GM18502 (cell line): Measurements from ENCODE around the gene SPATA3.
"Not testable (repeated sequence)": the region's sequence is repeated elsewhere in the genome, so short reads cannot be mapped to it uniquely, and the experiment has no call there.

Experiments
- ATAC-seq: cut with Tn5 transposase; IDR thresholded peaks from one replicate; pipeline ENCODE4 v1.9.1; 2021; ENCODE audit warnings: mild to moderate bottlenecking; ENCODE audit not compliant: unreplicated experiment, poor library complexity

Gene SPATA3

DNA sequence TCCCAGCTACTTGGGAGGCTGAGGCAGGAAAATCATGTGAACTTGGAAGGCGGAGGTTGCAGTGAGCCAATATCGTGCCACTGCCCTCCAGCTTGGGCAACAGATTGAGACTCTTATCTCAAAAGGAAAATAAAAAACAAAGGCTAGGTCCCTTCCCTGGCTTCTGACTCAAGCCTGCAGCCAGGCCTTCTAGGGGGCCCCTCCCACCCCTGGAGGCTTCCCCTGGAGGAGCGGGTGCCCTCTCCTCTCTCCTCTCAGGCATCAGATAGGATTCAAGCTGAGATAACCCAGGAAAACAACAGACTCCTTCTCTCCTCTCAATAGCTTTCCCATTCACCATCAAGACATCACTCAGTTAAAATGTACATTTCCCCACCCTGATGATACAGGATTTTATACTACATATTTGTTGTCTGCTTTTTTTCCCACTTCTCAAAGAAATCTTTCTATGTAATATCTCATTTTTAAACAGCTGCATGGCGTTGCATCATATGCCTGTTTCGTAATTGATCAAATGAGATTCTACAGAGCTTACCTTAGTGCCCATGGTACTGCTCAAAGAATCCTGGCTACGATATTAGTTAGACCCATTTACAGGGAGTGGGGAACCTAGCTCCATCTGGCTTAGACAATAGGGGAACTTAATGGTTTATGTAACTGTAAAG is 20.8 kb downstream of the SPATA3 start:
- no peak for ATAC-seq

DNA sequence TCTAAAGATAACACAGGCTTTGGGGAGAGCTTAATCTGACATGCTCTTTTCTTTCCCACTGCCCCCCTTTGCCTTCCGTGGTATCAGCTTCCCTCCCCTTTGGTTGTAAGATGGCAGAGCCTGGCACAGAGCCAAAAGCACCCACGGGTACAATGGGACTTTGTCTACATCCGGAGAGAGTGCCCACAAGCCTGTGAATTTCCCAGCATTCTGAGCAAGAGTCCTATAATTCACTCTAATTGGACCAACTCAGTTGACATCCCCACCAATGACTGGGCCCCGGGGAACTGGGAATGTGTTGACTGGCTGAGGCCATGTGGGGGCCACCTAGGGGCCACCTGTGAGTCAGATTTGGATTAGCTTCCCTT is 21.3 kb downstream of the SPATA3 start:
- ATAC-seq = no peak

DNA sequence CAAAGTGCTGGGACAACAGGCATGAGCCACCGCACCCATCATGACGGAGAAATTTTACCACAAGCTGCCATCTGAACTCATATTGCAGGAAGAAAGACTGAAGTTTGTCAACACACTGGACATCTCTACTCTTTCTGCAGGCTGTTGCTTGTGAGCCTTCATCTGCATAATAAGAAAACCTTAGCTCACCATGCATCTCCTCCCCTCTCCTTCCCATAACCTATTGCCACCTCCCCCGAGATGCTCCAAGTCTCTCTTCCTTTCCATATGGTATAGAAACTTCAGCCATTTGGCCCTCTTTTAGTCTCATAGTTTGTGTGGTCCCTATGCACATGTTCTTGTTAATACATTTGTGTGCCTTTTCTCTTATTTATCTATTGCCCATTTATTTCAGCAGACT is 22.3 kb downstream of the SPATA3 start:
- no peak for ATAC-seq

DNA sequence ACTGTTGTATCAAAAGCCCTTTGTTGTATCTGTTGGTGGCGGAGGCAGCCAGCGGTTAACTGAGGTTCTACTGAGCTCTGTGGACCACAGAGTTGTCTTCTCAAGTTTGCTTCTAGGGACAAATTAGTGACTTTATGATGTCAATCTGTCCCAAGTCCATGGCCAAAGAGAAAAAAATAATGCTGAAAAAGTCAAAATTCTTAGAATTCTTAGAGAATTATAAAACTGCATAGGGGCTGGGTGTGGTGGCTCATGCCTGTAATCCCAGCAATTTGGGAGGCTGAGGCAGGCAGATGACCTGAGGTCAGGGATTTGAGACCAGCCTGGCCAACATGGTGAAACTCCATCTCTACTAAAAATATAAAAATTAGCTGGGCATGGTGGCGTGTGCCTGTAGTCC is 29.1 kb downstream of the SPATA3 start:
- not testable (repeated sequence) for ATAC-seq

DNA sequence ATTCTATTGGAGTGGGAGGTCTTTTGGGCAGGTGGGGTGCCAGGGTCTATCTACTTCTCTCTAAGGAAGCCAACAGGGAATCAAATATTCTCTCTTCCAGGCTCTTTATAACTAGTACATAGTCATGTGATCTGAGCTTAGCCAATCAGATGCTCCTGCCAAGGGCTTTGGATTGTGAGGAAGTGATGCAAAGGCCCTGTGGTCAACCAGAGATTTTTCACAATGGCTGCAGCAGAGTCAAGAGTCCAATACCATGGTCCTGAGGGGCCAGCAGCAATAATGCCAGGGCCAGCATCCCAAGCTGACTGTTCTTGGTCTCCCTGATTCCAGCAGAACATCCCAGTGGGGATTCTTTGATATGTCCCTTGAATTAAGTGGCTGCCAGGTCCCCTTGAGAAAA is 33.0 kb downstream of the SPATA3 start:
- no peak for ATAC-seq

DNA sequence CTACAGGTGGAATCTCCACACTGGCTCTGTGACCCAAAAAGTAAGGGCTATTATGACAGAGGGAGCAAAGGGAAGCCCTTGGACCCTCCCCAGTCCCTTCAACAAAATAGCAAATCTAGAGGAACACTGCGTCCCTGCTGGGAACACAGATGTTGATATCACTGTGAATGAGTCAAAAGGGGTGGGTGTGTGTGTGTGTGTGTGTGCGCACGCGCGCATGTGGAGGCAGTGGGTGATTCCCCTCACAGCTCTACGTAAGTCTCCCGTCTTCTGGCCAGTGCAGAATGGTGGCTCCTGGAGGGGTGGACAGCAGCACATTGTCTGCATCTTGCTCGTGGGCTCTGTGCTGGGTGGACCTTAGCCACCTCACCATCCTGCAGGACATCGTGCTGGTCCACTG is 33.6 kb downstream of the SPATA3 start:
- no peak for ATAC-seq

DNA sequence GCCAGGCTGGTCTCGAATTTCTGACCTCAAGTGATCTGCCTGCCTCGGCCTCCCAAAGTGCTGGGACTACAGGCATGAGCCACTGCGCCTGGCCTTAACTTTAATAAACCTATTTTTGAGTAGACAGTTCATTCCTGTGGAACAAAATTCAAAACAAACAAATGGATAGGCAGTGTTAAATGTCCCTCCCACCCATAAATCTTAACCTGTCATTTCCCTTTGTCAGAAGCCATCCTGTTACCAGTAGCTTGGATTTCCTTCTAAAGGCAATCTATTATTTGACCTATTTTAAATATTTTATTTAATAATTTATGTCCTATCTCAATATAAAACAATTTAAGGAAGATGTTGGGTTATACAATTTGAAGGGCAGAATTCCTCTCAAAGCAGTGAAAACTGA is 34.8 kb downstream of the SPATA3 start:
- no peak for ATAC-seq

DNA sequence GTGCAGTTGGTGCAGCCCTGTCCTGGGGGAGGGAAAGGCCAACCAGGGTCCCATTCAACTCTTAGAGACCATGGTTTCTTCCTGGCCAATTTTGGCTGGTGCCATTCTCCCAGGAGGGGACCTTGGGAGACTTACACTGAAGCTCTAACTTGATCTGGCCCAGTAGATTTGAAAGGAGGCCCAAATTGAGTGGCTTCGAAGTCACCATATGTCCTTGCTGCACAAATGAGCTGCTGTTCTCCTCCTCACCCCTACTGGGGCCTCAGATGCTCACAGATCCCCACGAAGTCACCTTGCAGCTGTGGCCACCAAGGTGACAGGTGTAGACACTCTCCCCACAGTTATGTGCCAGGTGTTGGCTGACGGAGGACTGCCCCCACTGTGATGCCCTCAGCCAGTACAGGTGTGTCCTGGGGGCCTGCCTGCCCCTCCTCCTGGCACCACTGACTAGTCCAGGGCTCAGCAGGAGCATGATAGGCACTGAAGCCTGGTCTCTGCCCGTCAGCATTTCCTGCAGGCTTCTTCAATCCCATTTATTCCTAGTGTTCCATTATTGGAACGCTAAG is 36.7 kb downstream of the SPATA3 start:
- no peak for ATAC-seq

DNA sequence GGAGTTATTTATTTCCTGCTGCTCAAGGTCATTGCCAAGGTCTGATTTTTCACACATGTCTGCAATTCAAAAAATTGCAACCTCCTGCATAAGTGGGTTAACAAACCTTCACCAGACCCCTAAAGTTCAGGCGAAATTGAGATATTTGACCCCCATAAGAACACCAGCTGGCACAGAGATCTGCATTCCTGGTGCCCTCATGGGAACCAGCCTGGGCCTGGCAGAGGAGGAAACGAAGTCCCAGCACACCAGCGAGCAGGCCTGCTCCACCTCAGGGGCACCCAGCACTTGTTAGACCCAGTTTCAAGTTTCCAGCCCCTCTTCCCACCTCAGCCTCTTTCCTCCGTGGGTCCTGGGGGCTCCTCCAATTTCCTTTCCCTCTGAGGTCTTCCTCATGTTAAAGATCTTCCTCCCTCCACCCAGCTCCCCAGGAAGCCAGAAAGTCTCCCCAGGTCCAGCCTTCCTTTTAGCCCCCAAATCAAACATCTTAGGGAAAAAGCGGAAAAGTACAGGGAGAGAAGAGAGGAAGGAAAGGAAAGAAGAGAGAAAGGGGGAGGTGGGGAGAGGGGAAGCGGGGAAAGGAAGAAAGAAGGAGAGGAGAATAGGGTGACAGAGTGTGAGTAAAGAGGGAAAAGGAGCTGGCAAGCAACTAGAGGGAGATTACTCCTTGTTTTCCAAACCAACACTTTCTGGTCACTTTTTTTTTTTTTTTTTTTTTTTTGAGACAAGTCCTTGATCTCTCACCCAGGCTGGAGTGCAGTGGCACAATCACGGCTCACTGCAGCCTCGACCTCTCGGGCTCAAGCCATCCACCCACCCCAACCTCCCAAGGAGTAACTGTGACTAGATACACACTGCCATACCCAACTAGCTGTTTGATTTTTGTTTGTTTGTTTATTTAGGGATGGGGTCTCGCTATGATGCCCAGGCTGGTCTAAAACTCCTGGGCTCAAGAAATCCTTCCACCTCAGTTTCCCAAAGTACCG is 37.5 kb downstream of the SPATA3 start:
- no peak for ATAC-seq

DNA sequence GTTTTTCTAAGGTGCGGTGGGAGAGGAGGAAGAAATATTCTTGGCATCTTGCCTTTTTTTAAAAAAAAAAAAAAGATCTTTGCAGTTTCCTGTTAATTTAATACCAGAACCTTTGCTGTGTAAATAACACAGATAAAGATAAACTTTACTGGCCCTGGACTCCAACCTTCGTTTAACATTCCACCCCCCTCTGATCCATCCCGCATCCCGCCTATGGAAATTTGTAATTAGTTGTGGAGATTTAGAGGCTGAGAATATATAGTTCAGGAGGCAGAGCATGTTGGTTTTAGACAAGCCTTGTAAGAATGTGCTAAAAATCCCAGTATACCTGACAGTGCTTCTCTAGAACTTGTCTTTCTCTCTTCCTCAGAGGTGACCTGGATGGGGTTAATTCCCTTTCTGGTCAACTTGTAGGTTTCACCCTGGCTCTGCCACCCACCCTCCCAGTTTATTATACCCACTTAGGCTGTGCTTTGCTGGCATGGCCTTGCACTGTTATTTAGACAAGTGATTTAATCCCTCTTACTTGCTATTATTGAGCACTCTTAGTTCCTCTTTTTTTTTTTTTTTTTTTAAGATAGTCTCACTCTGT is 38.5 kb downstream of the SPATA3 start:
- no peak for ATAC-seq

DNA sequence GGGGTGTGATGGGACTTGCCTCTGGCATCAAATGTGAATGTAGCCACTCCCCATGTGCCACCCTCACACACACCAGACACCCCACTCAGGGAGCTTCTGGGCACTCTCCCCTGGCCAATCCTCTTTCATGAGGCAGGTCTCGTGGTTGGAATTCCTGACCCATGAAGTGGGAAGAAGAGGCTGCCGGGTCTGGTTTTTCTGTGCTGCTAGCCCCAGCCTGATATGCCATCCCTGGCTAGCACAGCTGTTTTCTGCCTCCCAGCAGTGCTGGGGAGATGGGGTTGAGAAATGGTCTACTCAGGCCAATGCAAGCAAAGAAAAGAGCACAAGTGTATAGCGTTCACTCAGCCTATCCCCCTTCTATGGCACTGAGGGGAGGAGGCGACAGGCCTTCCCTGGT is 40.2 kb downstream of the SPATA3 start:
- ATAC-seq = no peak

DNA sequence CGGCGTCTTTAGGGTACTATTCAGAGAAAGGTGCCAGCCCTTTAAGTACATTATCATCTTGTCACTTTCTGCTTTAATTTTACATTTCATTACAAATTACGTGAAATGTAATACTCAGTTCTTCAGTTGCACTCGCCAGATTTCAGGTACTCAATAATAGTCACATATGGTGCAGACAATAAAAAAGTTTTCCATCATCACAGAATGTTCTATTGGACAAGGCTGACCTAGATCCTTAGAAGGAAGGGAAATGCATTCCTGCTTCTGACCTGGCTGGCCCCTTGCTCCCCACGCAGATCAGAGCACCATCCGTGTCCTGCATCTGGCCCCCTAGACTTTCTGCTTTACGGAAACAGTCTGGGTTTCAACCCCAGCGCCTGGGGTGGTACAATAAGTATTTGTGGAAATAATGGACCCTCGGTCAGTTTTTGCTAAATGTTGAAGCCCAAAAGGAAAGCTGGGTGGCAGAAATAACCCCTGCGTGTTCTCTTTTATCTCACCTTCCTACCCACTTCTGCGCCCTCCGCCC is 40.7 kb downstream of the SPATA3 start:
- ATAC-seq = no peak

DNA sequence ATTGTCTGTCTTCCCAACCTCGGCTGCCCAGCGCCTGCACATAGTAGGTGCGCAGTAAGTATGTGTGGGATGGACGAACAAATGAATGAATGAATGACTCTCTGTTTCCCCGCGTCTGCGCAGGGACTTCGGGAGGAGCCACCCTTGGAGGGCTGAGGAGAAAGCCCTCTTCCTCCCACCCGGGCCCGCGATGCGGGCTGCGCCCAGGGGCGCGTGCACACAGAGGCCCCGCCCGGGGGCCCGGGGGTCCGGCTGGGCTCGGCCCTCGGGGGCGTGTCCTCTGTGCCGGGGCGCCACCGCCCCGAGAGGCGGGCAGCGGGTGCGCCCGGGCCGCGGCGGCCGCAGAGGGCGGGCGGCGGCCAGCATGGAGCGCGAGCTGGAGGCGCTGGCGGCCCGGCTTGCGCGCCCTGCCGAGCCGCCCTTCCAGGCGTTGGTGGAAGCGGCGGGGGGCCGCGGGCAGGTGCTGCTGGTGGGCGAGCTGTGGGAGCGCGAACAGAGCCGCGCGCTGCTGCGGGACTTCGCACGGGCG is 41.3 kb downstream of the SPATA3 start, which contains the start of gene C2orf72:
TSS of gene C2orf72 (plus strand) at position 322 of the 529 bp plus-strand sequence. CDS start at position 365, 43 bp downstream.
- no peak for ATAC-seq

DNA sequence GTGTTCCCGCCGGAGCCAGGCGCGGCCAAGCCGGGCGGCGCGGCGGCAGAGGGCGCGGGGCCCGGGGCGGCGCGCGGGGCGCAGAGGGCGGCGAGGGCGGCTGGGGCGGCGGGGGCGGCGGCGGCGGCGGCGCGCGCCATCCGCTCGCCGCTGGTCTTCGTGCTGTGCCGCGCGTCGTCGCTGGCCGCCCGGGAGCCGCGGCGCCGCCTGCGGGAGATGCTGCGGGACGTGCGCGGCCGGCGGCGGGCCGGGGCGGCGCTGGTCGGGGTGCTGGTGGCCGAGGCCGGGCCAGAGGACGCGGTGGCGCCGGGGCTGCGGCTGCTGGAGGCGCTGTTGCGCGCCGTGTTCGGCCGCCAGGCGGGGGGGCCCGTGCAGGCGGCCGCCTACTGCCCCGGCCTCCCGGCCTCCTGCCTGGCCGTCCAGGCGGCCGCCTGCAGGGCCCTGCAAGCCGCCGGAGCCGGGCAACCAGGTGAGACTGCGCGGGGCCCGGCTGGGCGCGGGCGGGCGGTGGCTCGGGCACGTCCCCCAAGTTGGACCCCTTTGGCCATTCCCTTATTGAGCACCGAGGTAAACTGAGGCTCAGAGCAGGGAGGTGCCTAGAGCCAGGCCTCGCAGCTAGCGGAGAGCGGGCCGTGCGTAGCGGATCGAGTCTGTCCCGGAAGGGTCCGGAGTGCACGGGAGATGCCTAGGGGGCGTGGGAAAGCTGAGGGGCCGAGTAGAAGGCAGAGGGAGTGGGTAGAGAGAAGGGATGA is 42.0 kb downstream of the SPATA3 start:
- no peak for ATAC-seq

DNA sequence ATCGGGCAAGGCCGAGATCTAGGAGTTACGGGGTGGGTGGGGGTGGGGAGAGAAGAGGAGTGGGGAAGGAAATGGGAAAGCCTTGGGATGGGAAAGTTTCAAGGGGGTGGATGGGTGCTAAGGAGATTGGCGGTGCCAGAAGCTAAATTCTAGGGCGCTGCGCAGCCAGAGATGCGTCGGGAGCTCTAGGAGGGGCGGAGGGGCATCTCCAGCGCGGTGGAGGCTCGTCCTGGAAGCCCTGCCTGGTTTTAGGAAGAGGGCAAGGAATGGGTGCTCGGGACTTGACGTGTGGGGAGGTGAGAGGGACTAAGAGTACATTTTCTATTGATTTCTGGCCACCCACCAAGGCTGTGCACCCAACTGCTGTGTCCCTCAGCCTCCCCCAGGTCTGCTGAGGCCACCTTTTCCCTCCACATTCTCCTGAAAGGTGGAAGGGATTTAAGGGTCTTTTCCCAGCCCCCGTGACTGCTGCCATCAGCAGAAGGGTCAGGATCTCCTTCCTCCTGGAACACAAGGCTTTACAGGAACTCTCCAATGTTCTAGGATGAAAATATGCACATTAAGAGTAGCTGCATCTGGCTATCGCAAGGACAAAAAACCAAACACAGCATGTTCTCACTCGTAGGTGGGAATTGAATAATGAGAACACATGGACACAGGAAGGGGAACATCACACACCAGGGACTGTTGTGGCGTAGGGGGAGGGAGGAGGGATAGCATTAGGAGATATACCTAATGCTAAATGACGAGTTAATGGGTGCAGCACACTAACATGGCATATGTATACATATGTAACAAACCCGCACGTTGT is 42.8 kb downstream of the SPATA3 start:
- no peak for ATAC-seq

DNA sequence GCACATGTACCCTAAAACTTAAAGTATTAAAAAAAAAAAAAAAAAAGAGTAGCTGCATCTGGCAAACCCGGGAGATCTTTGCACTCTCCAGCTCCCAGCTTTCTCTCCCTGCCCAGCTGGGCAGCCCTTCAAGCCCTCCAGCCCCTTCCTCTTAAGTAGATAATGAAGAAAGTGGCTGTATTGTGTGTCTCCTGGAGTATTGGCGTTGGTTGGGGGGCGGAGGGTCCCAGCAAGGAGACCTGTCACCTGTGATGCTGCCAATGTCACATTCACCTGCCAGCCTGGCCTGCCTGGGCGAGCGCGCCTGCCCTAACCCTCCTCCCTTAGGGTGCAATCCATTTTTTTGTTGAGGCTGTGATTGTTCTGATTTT is 43.4 kb downstream of the SPATA3 start:
- ATAC-seq = no peak

DNA sequence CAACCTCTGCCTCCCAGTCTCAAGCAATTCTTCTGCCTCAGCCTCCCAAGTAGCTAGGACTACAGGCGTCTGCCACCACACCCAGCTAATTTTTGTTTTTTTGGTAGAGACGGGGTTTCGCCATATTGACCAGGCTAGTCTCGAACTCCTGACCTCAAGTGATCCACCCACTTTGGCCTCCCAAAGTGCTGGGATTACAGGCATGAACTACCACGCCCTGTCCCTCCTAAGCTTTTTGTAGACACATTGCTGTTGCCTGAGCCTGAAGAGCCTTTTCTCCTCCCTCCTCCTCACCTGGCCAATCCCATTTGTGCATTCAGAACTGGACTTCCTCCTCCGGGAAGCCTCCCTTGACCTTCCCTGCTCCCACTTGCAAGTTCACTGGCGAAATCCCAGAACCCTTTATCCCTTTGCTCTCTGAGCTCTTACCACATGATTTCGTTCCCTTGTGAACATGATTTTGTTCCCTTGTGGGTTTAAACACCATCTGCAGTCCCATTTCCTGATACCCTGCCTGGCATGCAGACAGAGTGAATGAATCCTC is 44.0 kb downstream of the SPATA3 start:
- no peak for ATAC-seq

DNA sequence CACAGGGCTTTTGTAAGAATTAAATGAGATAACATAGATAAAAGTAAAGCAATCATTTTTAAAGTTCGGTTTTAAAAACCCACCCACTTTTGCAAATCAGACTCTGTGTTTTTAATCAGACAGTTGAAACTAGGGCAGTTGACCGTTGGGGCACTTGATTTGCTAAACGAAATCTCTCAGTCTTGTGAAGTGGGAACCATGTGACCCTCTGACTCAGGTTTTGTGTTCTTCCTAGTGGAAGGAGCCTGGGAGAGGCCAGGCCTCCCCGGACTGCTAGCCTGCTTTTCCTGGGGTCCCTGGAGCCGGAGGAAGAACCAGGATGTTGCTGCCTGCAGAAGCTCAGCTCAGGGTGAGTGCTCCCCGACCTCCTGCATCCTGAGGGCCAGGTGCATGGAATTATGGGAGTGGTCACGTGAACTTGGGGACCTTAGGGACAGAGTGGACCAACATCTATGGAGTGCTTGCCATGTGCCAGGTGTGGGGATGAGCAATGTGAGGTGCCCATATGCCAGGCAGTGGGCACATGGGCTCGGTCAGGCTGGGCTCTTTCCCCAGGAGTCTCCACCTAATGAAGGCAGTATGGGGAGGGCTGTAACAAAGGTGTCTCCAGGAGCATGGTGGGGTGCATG is 45.3 kb downstream of the SPATA3 start:
- ATAC-seq = no peak
